Thyroid gland (tissue), 4 donors: ENCODE measurements around the gene POU6F2. TPM values are rescaled to one million over a fixed set of nuclear protein-coding genes. Genes with fewer than 3 reads are reported as not detected.
"Not testable (repeated sequence)": the region's sequence is repeated elsewhere in the genome, so short reads cannot be mapped to it uniquely, and the experiment has no call there.

ENCODE experiments used
- DNase-seq, 2 donors: peaks; one replicate each; pipeline ENCODE4 v3.0.0-alpha.2; 2019
- H3K27ac ChIP-seq, 3 donors: fragments of 200-600 bp; sonication (generic); 1 replicate in 2 of 3; 2 replicates in 1 of 3; pipeline ENCODE4 v1.5.1; 2016 to 2019; ENCODE audit warnings: mild to moderate bottlenecking in 1 of 3, moderate library complexity in 1 of 3
- H3K27me3 ChIP-seq: fragments of 200-600 bp; sonication (generic); one replicate; pipeline ENCODE4 v1.5.1; 2019
- H3K36me3 ChIP-seq, 2 donors: fragments of 200-600 bp; sonication (generic); one replicate each; pipeline ENCODE4 v1.5.1; 2016 to 2019
- H3K4me1 ChIP-seq, 2 donors: fragments of 200-600 bp; sonication (generic); one replicate each; pipeline ENCODE4 v1.5.1; 2017 to 2019
- H3K4me3 ChIP-seq, 3 donors: fragments of 200-600 bp; sonication (generic); replicated peaks in 1 of 3; 1 replicate in 2 of 3; 2 replicates in 1 of 3; pipeline ENCODE4 v1.5.1; 2016; ENCODE audit warnings: mild to moderate bottlenecking in 1 of 3
- H3K9me3 ChIP-seq: fragments of 200-600 bp; sonication (generic); one replicate; pipeline ENCODE4 v1.5.1; 2017
- CTCF ChIP-seq, 6 experiments: fragments of 200-600 bp in 3 of 6; fragments of 450-650 bp in 3 of 6; sonication (generic) in 3 of 6; IDR thresholded peaks; one replicate each; pipeline ENCODE4 v1.5.1; 2016 to 2019; ENCODE audit warnings: antibody characterized with exemption in 6 of 6, mild to moderate bottlenecking in 2 of 6, inconsistent platforms in 1 of 6, moderate library complexity in 1 of 6
- POLR2A ChIP-seq, 2 donors: fragments of 450-650 bp; IDR thresholded peaks; one replicate each; pipeline ENCODE4 v1.6.1; 2017; ENCODE audit warnings: antibody characterized with exemption in 2 of 2, mild to moderate bottlenecking in 2 of 2, moderate library complexity in 1 of 2
- WGBS, 2 donors: methylation state at CpG; one replicate each; pipeline ENCODE4 v1.1.5; 2017; 5-methylcytosine and 5-hydroxymethylcytosine counted together
- intact Hi-C: fragments of 100-400 bp; cut with DNase I; formaldehyde crosslinking; loops from one replicate; pipeline ENCODE4 v1.15.1; 2023
- total RNA-seq, 4 donors: library from RNA; depleted of rRNA; stranded (reverse); fragments of >200 nt; gene quantifications; one replicate each; pipeline ENCODE4 v1.2.3, GENCODE V29; 2016

Gene POU6F2
- total RNA-seq, 4 donors from 2014 or later: 0.33 TPM; not detected in 3

GRCh38 chr7:39375047-39375873 lies 397.6 kb downstream of the POU6F2 start:
- no peak overlapping the region for H3K27ac ChIP-seq
- H3K9me3 ChIP-seq: no peaks in the 10 kb centered on the region
- no peaks in the 10 kb centered on the region for H3K36me3 ChIP-seq
- TF ChIP-seq POLR2A (IDR thresholded peaks at IDR 0.05) (no peak), CTCF (IDR thresholded peaks at IDR 0.05) (no peak)
- intact Hi-C loops: no loop called here
- no peak overlapping the region for H3K4me3 ChIP-seq
- H3K4me1 ChIP-seq: no peaks in the 10 kb centered on the region
- DNase-seq: no peak
- no peaks in the 10 kb centered on the region for H3K27me3 ChIP-seq
- 55 to 56% methylated on average over 9 of the region's 9 CpGs for WGBS, 2 donors

- intact Hi-C loops: no loop called here
- no peak overlapping the region for H3K27ac ChIP-seq
Measured at GRCh38 chr7:39375874-39376190, 398.1 kb downstream of the POU6F2 start.

GRCh38 chr7:39376881-39377280 lies 399.2 kb downstream of the POU6F2 start:
- H3K27me3 ChIP-seq, H3K9me3 ChIP-seq, intact Hi-C loops, H3K4me1 ChIP-seq, H3K36me3 ChIP-seq, H3K4me3 ChIP-seq, H3K27ac ChIP-seq, DNase-seq: not testable (repeated sequence)
- 94 to 97% methylated on average over 5 of the region's 5 CpGs for WGBS, 2 donors

More at GRCh38 chr7:39375874-39376190, 398.1 kb downstream of the POU6F2 start:
- H3K36me3 ChIP-seq: no peaks in the 10 kb centered on the region
- H3K4me3 ChIP-seq: no peak overlapping the region
- H3K9me3 ChIP-seq: no peaks in the 10 kb centered on the region
- TF ChIP-seq CTCF (IDR thresholded peaks at IDR 0.05) (no peak), POLR2A (IDR thresholded peaks at IDR 0.05) (no peak)
- DNase-seq: no peak
- H3K4me1 ChIP-seq: no peaks in the 10 kb centered on the region
- H3K27me3 ChIP-seq: no peaks in the 10 kb centered on the region

- no peaks in the 10 kb centered on the region for H3K36me3 ChIP-seq
- H3K4me1 ChIP-seq: no peaks in the 10 kb centered on the region
- 86 to 88% methylated on average over 5 of the region's 5 CpGs for WGBS, 2 donors
- H3K4me3 ChIP-seq: no peak overlapping the region
- no peak overlapping the region for H3K27ac ChIP-seq
- H3K9me3 ChIP-seq: no peaks in the 10 kb centered on the region
- DNase-seq: no peak
- TF ChIP-seq POLR2A (IDR thresholded peaks at IDR 0.05) (no peak), CTCF (IDR thresholded peaks at IDR 0.05) (no peak)
- no peaks in the 10 kb centered on the region for H3K27me3 ChIP-seq
- intact Hi-C loops: no loop called here
Measured at GRCh38 chr7:39379416-39379815, 401.7 kb downstream of the POU6F2 start.

- Histone ChIP-seq H3K4me3 (no peak overlapping the region), H3K4me1 (no peaks in the 10 kb centered on the region), H3K9me3 (no peaks in the 10 kb centered on the region), H3K36me3 (no peaks in the 10 kb centered on the region), H3K27me3 (no peaks in the 10 kb centered on the region), H3K27ac (no peak overlapping the region)
- no peak for TF ChIP-seq CTCF (IDR thresholded peaks at IDR 0.05)
- no peak for TF ChIP-seq POLR2A (IDR thresholded peaks at IDR 0.05)
- WGBS, 2 donors: 72 to 84% methylated on average over 1 of the region's 1 CpG
- DNase-seq: no peak
- intact Hi-C loops: no loop called here
Measured at GRCh38 chr7:39383136-39383535, 405.4 kb downstream of the POU6F2 start.
